H1 (cell line): ENCODE data around the gene MYO18A. TPM values are rescaled to one million over a fixed set of nuclear protein-coding genes. Genes with fewer than 3 reads are reported as not detected.

Experiments
- ASH2L ChIP-seq: fragments of 200-600, 300-600 bp; sonication (generic); IDR thresholded peaks from one replicate; pipeline ENCODE4 v1.7.1; 2017; ENCODE audit warnings: low read length
- EGR1 ChIP-seq: IDR thresholded peaks from 2 replicates; pipeline ENCODE4 v1.6.1; 2011; ENCODE audit warnings: low read depth, low read length, borderline replicate concordance
- RXRA ChIP-seq: IDR thresholded peaks from 2 replicates; pipeline ENCODE4 v1.6.1; 2011; ENCODE audit warnings: low read depth, mild to moderate bottlenecking, low read length, moderate library complexity; ENCODE audit not compliant: insufficient read depth
- SAP30 ChIP-seq: fragments of 300-600 bp; sonication (generic); IDR thresholded peaks from 2 replicates; pipeline ENCODE4 v1.7.1; 2012; ENCODE audit warnings: low read length, moderate library complexity, mild to moderate bottlenecking, inconsistent platforms; ENCODE audit not compliant: insufficient read depth, insufficient replicate concordance
- polyA plus RNA-seq, 7 experiments: library from polyadenylated mRNA; depleted of rRNA in 3 of 7; stranded (reverse) in 5 of 7; unstranded in 2 of 7; fragments of >200 nt in 5 of 7; fragments of 200-250 nt in 2 of 7; gene quantifications; 1 replicate in 5 of 7; 2 replicates in 1 of 7; 4 replicates in 1 of 7; pipeline versions ENCODE4 v1.2.1 to v1.2.3, GENCODE V29; 2011 to 2013; ENCODE audit warnings: missing spikeins in 2 of 7, mixed read lengths in 2 of 7
- total RNA-seq: library from RNA; stranded (reverse); fragmentation: NEBNext Ultra II Directional; extraction: Animal tissue kit (Norgen Biotek cat#: 25700); gene quantifications from 2 replicates; pipeline ENCODE4 v1.2.1, GENCODE V29; 2021
- TF ChIP-seq, protein P1 (sequence below): IDR thresholded peaks from 2 replicates; pipeline ENCODE4 v1.6.1; 2012; ENCODE audit warnings: inconsistent platforms

MYO18A gene
- total and polyA plus RNA-seq, 2 of the 8 experiments (the other 6 are each of a cell fraction or from before 2014, with no cell fraction given), result 7.6 to 43.8 TPM

GRCh38 chr17:29119265-29119664 is 60.9 kb downstream of the MYO18A start (continued):
- TF ChIP-seq RXRA, result no peak
- TF ChIP-seq SAP30, result no peak
- no peak for TF ChIP-seq ASH2L
- TF ChIP-seq EGR1, result no peak
- TF ChIP-seq, protein P1, sequence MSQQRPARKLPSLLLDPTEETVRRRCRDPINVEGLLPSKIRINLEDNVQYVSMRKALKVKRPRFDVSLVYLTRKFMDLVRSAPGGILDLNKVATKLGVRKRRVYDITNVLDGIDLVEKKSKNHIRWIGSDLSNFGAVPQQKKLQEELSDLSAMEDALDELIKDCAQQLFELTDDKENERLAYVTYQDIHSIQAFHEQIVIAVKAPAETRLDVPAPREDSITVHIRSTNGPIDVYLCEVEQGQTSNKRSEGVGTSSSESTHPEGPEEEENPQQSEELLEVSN, result no peak
- TF ChIP-seq, all 59 proteins: peak for 0
